Right lobe of liver (tissue), 4 donors: ENCODE data around the gene PRG2.
A peak's percentile ranks its signal among the peaks of the same experiment; 100 is the strongest.

Source experiments
- POLR2A ChIP-seq: fragments of 450-650 bp; IDR thresholded peaks from one replicate; pipeline ENCODE4 v1.6.1; 2017; ENCODE audit warnings: antibody characterized with exemption, mild to moderate bottlenecking
- TF ChIP-seq, protein P1 (sequence below), 4 donors: fragments of 200-600 bp in 3 of 4; fragments of 450-650 bp in 1 of 4; IDR thresholded peaks; one replicate each; pipeline versions ENCODE4 v1.5.1 to v1.8.0; 2016 to 2022; ENCODE audit warnings: antibody characterized with exemption in 4 of 4, mild to moderate bottlenecking in 2 of 4
- donor health status: DM: no; HTN: no; CAD: no.
- donor health status: DM: no; HTN: no; CAD: no.
- donor health status: DM: no; HTN: yes; CAD: no.

DNA sequence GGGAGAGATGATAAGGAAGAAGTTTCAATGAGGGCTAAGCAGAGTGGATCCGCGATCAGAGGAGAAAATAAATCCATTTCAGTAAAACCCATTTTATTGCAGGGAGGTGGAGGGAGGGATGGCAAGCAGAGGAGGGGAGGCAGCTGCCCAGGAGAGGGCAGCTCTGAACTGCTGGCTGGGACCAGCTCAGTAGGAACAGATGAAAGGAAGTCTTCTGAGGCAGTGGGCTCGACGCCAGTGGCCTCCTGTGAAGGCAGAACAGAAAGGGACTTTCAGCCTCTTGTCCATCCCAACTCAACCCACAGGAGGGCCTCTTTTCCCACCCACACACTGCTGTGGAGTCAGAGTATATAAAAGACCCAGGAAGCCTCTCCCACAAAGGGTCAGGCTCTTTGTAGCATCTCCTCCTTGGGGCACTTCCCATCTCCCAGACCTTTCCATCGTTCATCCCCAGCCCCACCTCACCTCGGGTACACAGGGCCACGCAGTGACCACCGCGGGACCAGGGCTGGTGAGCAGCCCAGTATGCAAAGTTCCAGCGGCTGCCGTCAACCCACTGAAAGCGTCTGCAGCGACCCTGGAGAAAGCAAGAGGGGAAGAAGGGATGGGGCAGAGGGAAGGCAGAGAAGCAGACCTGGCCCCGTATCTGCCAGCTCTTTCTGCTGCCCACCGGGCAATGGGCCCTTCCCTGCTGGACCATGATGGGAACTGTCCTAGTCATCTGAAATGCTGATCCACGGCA is 3.0 kb downstream of the PRG2 start:
- TF ChIP-seq, protein P1, sequence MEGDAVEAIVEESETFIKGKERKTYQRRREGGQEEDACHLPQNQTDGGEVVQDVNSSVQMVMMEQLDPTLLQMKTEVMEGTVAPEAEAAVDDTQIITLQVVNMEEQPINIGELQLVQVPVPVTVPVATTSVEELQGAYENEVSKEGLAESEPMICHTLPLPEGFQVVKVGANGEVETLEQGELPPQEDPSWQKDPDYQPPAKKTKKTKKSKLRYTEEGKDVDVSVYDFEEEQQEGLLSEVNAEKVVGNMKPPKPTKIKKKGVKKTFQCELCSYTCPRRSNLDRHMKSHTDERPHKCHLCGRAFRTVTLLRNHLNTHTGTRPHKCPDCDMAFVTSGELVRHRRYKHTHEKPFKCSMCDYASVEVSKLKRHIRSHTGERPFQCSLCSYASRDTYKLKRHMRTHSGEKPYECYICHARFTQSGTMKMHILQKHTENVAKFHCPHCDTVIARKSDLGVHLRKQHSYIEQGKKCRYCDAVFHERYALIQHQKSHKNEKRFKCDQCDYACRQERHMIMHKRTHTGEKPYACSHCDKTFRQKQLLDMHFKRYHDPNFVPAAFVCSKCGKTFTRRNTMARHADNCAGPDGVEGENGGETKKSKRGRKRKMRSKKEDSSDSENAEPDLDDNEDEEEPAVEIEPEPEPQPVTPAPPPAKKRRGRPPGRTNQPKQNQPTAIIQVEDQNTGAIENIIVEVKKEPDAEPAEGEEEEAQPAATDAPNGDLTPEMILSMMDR (IDR thresholded peaks at IDR 0.05), result peak in 3 of 4 donors; percentile 10 to 37 (median 25)
- TF ChIP-seq POLR2A, result no peak
